Measurements from ENCODE around the gene DYDC2.

- TF ChIP-seq EZH2 (IDR thresholded peaks at IDR 0.05; ENCODE audit: insufficient read depth, poor library complexity, severe bottlenecking): no peak
- TF ChIP-seq EZH2phosphoT487 (IDR thresholded peaks at IDR 0.05; ENCODE audit: insufficient read depth, low read depth): no peak
These were observed 43.7 kb downstream of the DYDC2 start for GRCh38 chr10:80400136-80400804.
